Astrocyte (in vitro differentiated cells and primary cell): ENCODE data around the gene SYCE3.

Experiments
- EZH2 ChIP-seq: IDR thresholded peaks from 2 replicates; pipeline ENCODE4 v1.6.1; 2012; ENCODE audit warnings: mild to moderate bottlenecking, low read length, inconsistent platforms; ENCODE audit not compliant: insufficient read depth
- TF ChIP-seq, protein P1 (sequence below): IDR thresholded peaks from 2 replicates; pipeline ENCODE4 v1.5.1; 2011; ENCODE audit warnings: low read depth, mild to moderate bottlenecking, inconsistent platforms, low read length, moderate library complexity; ENCODE audit not compliant: insufficient read depth

DNA sequence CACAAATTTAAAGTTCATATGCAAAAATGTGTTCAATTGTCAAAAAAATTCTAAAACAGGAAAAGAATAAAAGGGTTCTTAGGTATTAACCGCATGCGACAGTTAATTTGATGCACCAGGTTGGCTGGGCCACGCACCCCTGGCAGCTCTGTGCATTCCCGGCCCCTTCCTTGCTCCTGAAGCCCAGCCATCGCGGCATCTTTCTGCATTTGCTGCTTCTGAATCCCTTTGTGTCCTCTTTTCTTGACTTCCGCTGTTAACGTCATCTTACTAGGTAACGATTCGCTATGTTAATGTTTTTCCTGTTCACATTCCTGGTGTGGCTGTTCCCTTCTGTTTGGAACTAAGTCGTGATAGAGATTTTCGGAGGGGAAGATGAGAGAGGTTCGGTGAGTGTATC lies 25.0 kb downstream of the SYCE3 start:
- no peak for TF ChIP-seq EZH2
- TF ChIP-seq, protein P1, sequence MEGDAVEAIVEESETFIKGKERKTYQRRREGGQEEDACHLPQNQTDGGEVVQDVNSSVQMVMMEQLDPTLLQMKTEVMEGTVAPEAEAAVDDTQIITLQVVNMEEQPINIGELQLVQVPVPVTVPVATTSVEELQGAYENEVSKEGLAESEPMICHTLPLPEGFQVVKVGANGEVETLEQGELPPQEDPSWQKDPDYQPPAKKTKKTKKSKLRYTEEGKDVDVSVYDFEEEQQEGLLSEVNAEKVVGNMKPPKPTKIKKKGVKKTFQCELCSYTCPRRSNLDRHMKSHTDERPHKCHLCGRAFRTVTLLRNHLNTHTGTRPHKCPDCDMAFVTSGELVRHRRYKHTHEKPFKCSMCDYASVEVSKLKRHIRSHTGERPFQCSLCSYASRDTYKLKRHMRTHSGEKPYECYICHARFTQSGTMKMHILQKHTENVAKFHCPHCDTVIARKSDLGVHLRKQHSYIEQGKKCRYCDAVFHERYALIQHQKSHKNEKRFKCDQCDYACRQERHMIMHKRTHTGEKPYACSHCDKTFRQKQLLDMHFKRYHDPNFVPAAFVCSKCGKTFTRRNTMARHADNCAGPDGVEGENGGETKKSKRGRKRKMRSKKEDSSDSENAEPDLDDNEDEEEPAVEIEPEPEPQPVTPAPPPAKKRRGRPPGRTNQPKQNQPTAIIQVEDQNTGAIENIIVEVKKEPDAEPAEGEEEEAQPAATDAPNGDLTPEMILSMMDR: no peak
